Measurements from ENCODE around the gene DMAC2. TPM values are rescaled to one million over a fixed set of nuclear protein-coding genes. Genes with fewer than 3 reads are reported as not detected.
A peak's percentile ranks its signal among the peaks of the same experiment; 100 is the strongest.
"Not testable (repeated sequence)": the region's sequence is repeated elsewhere in the genome, so short reads cannot be mapped to it uniquely, and the experiment has no call there.

Gene DMAC2
- total RNA-seq, 4 donors from 2014 or later = 37.6 to 67.0 (median 51.4) TPM

DNA sequence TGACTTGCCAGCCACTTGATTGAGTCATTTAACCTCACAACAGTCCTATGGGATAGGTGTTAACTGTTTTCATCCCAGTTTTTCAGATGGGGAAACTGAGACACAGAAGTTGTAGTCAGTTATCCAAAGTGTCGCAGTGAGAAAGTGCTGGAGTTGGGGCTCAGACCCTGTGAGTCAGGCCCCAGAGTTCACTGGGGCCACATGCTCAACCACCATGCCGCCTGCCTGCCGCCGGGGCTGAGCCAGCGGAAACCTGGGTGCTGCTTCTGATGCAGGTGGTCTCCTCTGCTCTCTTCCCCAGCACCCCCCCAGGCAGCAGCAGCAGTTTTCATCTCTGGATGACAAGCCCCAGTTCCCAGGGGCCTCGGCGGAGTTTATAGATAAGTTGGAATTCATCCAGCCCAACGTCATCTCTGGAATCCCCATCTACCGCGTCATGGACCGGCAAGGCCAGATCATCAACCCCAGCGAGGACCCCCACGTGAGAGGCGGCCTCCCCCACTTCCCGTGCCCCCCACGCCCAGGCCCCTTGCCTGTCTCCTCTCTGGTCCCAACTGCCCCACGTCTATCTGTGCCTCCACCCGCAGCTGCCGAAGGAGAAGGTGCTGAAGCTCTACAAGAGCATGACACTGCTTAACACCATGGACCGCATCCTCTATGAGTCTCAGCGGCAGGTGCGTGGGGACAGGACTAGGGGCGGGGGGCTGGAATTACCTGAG, 29.2 kb downstream of the DMAC2 start:
- Histone ChIP-seq H3K4me1 (peaks cover 0 to 57% (median 4%) of the 10 kb centered on the region in 3 donors), H3K27me3 (no peaks in the 10 kb centered on the region), H3K4me3 (no peak overlapping the region), H3K9me3 (no peaks in the 10 kb centered on the region), H3K27ac (peak overlapping the region in 2 of 4 donors; percentile 43 to 47), H3K36me3 (peaks cover 0 to 57% of the 10 kb centered on the region in 2 donors)
- ATAC-seq = no peak
- WGBS, 2 donors (ENCODE audit: low coverage in 1 of 2) = 81 to 88% methylated on average over 3 to 12 of the region's 23 CpGs
- TF ChIP-seq EP300 (IDR thresholded peaks at IDR 0.05) (no peak), POLR2A (IDR thresholded peaks at IDR 0.05) (no peak), POLR2AphosphoS5 (IDR thresholded peaks at IDR 0.05) (no peak)
- TF ChIP-seq, protein P1, sequence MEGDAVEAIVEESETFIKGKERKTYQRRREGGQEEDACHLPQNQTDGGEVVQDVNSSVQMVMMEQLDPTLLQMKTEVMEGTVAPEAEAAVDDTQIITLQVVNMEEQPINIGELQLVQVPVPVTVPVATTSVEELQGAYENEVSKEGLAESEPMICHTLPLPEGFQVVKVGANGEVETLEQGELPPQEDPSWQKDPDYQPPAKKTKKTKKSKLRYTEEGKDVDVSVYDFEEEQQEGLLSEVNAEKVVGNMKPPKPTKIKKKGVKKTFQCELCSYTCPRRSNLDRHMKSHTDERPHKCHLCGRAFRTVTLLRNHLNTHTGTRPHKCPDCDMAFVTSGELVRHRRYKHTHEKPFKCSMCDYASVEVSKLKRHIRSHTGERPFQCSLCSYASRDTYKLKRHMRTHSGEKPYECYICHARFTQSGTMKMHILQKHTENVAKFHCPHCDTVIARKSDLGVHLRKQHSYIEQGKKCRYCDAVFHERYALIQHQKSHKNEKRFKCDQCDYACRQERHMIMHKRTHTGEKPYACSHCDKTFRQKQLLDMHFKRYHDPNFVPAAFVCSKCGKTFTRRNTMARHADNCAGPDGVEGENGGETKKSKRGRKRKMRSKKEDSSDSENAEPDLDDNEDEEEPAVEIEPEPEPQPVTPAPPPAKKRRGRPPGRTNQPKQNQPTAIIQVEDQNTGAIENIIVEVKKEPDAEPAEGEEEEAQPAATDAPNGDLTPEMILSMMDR (IDR thresholded peaks at IDR 0.05) = no peak

GRCh38 chr19:41409288-41409687, 30.4 kb downstream of the DMAC2 start:
- peaks cover 0 to 50% of the 10 kb centered on the region in 2 donors for H3K36me3 ChIP-seq
- no peak for TF ChIP-seq EP300 (IDR thresholded peaks at IDR 0.05)
- TF ChIP-seq, protein P1 (IDR thresholded peaks at IDR 0.05) = no peak
- TF ChIP-seq POLR2AphosphoS5 (IDR thresholded peaks at IDR 0.05) = no peak
- TF ChIP-seq POLR2A (IDR thresholded peaks at IDR 0.05) = no peak
- H3K4me3 ChIP-seq = no peak overlapping the region
- H3K9me3 ChIP-seq = no peaks in the 10 kb centered on the region
- H3K27me3 ChIP-seq = no peaks in the 10 kb centered on the region
- ATAC-seq = peak; percentile 65
- peak overlapping the region in 2 of 4 donors; percentile 37 to 47 for H3K27ac ChIP-seq
- WGBS, 2 donors (ENCODE audit: low coverage in 1 of 2) = 36 to 47% methylated on average over 3 to 4 of the region's 4 CpGs
- H3K4me1 ChIP-seq = peaks cover 0 to 64% (median 4%) of the 10 kb centered on the region in 3 donors

DNA sequence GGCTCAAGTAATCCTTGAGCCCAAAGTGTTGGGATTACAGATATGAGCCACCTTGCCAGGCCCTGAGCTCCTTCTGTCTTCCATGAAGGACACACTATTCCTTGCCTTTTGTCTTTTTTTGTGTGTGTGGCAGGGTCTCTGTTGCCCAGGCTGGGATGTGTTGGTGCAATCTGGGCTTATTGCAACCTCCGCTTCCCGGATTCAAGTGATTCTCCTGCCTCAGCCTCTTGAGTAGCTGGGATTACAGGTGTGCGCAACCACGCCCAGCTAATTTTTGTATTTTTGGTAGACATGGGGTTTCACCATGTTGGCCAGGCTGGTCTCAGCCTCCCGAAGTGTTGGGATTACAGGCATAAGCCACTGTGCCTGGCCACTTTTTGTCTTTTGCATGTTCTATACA, 30.9 kb downstream of the DMAC2 start:
- H3K27me3 ChIP-seq, H3K4me3 ChIP-seq, ATAC-seq, H3K9me3 ChIP-seq: not testable (repeated sequence)
- Histone ChIP-seq H3K4me1 (peaks cover 0 to 68% (median 4%) of the 10 kb centered on the region in 3 donors), H3K36me3 (peaks cover 0 to 46% of the 10 kb centered on the region in 2 donors), H3K27ac (peak overlapping the region in 2 of 4 donors; percentile 37 to 47)
- WGBS, 2 donors (ENCODE audit: low coverage in 1 of 2) = 81 to 100% methylated on average over 2 to 4 of the region's 5 CpGs

GRCh38 chr19:41408256-41408655, 31.5 kb downstream of the DMAC2 start:
- Histone ChIP-seq H3K27me3 (no peaks in the 10 kb centered on the region), H3K36me3 (peaks cover 0 to 46% of the 10 kb centered on the region in 2 donors), H3K4me1 (peaks cover 0 to 74% (median 4%) of the 10 kb centered on the region in 3 donors), H3K27ac (peak overlapping the region in 1 of 4 donors; percentile 37), H3K9me3 (no peaks in the 10 kb centered on the region), H3K4me3 (no peak overlapping the region)
- WGBS, 2 donors (ENCODE audit: low coverage in 1 of 2) = 62% methylated on average over 3 of the region's 4 CpGs; no CpG with 5 or more reads in 1 of the 2 donors
- no peak for ATAC-seq
- TF ChIP-seq POLR2AphosphoS5 (IDR thresholded peaks at IDR 0.05) = no peak
- no peak for TF ChIP-seq EP300 (IDR thresholded peaks at IDR 0.05)
- TF ChIP-seq, protein P1 (IDR thresholded peaks at IDR 0.05) = no peak
- no peak for TF ChIP-seq POLR2A (IDR thresholded peaks at IDR 0.05)

DNA sequence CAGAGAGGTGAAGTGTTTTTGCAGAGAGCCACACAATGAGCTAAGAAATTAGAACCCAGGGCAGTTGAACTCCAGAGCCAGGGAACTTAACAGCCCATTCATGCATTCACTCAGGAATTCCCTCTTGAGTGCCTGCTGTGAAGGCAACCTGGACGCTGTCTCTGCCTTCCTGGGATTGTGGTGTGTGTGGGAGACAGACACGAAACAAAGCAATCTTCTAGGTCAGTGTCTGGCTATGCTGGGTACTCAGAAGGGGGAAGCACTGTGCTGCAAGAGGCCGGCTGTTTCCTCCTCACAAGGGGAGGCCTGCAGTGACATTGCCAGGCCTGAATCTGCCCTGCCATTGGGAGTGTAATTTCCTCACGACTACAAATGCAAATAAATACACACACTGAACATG, 32.4 kb downstream of the DMAC2 start:
- Histone ChIP-seq H3K27ac (no peak overlapping the region), H3K4me3 (no peak overlapping the region), H3K4me1 (peaks cover 0 to 83% (median 4%) of the 10 kb centered on the region in 3 donors), H3K36me3 (peaks cover 0 to 46% of the 10 kb centered on the region in 2 donors), H3K9me3 (no peaks in the 10 kb centered on the region), H3K27me3 (no peaks in the 10 kb centered on the region)
- WGBS, 2 donors (ENCODE audit: low coverage in 1 of 2) = 29 to 83% methylated on average over 1 to 2 of the region's 4 CpGs
- no peak for TF ChIP-seq EP300 (IDR thresholded peaks at IDR 0.05)
- TF ChIP-seq POLR2A (IDR thresholded peaks at IDR 0.05) = no peak
- TF ChIP-seq, protein P1 (IDR thresholded peaks at IDR 0.05) = no peak
- no peak for TF ChIP-seq POLR2AphosphoS5 (IDR thresholded peaks at IDR 0.05)
- ATAC-seq = no peak
